Measurements from ENCODE around the gene DDX41.

Gene DDX41

DNA sequence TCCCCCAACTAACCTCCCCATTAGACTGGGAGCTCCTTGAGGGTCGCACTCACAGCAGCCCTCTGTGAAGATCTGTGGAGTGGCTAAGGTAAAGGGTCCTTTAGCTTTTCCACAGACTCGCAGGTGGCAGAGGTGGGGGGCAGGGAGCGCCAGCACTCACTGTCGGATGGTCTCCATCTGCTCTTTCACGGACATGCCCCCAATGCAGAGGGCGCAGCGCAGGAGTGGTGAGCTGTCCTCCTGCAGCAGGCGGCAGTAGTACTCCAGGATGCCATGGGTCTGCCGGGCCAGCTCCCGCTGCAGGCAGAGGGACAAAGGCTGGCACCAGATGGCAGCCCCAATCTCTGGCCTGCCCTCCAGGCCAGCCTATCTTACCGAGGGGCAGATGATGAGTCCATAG, 2.2 kb downstream of the DDX41 start:
- H4K20me1 ChIP-seq (ENCODE audit: insufficient read depth): no peaks in the 10 kb centered on the region
- H2AFZ ChIP-seq (ENCODE audit: low read depth): no peak overlapping the region
- H3K79me2 ChIP-seq (ENCODE audit: insufficient read depth, low read depth): 0 out of 2 replicates have a peak, but pooled peaks cover 8% of the 10 kb centered on the region
- H3K4me1 ChIP-seq (ENCODE audit: low read depth, poor library complexity, severe bottlenecking): peaks cover 3% of the 10 kb centered on the region
- H3K9ac ChIP-seq: no peak overlapping the region
- no peaks in the 10 kb centered on the region for H3K27me3 ChIP-seq (ENCODE audit: insufficient read depth, low read depth)
- H3K4me2 ChIP-seq: no peak overlapping the region
- H3K4me3 ChIP-seq (IDR thresholded peaks at IDR 0.05; ENCODE audit: insufficient read depth, low read depth, low read length): no peak overlapping the region
- H3K36me3 ChIP-seq (ENCODE audit: insufficient read depth): no peaks in the 10 kb centered on the region
- H3K27ac ChIP-seq: no peak overlapping the region
- TF ChIP-seq, protein P1, sequence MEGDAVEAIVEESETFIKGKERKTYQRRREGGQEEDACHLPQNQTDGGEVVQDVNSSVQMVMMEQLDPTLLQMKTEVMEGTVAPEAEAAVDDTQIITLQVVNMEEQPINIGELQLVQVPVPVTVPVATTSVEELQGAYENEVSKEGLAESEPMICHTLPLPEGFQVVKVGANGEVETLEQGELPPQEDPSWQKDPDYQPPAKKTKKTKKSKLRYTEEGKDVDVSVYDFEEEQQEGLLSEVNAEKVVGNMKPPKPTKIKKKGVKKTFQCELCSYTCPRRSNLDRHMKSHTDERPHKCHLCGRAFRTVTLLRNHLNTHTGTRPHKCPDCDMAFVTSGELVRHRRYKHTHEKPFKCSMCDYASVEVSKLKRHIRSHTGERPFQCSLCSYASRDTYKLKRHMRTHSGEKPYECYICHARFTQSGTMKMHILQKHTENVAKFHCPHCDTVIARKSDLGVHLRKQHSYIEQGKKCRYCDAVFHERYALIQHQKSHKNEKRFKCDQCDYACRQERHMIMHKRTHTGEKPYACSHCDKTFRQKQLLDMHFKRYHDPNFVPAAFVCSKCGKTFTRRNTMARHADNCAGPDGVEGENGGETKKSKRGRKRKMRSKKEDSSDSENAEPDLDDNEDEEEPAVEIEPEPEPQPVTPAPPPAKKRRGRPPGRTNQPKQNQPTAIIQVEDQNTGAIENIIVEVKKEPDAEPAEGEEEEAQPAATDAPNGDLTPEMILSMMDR (conservative IDR thresholded peaks at IDR 0.05; ENCODE audit: low read depth, low read length): no peak

DNA sequence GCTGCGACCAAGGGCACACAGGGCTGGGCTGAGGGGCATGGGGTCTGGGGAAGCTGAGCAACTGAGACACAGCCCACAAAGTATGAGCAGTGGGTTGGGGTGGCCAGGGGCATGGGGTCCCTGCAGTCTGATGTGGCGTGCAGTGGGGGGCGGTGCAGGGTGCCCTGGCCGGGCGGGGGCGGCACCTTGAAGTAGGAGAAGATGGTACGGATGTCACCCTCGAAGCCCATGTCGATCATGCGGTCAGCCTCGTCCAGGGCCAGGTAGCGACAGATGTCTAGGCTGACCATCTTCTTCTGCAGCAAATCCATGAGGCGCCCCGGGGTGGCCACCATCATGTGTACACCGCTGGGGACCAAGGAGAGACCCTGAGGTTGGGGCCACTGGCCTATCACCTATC, 3.3 kb downstream of the DDX41 start:
- H3K4me3 ChIP-seq (IDR thresholded peaks at IDR 0.05; ENCODE audit: insufficient read depth, low read depth, low read length): no peak overlapping the region
- H3K4me2 ChIP-seq: no peak overlapping the region
- H3K79me2 ChIP-seq (ENCODE audit: insufficient read depth, low read depth): 0 out of 2 replicates have a peak, but pooled peaks cover 8% of the 10 kb centered on the region
- H3K27me3 ChIP-seq (ENCODE audit: insufficient read depth, low read depth): no peaks in the 10 kb centered on the region
- H3K27ac ChIP-seq: no peak overlapping the region
- H4K20me1 ChIP-seq (ENCODE audit: insufficient read depth): no peaks in the 10 kb centered on the region
- no peak overlapping the region for H3K9ac ChIP-seq
- H3K36me3 ChIP-seq (ENCODE audit: insufficient read depth): no peaks in the 10 kb centered on the region
- H2AFZ ChIP-seq (ENCODE audit: low read depth): no peak overlapping the region
- TF ChIP-seq, protein P1 (conservative IDR thresholded peaks at IDR 0.05; ENCODE audit: low read depth, low read length): no peak
- H3K4me1 ChIP-seq (ENCODE audit: low read depth, poor library complexity, severe bottlenecking): no peaks in the 10 kb centered on the region

DNA sequence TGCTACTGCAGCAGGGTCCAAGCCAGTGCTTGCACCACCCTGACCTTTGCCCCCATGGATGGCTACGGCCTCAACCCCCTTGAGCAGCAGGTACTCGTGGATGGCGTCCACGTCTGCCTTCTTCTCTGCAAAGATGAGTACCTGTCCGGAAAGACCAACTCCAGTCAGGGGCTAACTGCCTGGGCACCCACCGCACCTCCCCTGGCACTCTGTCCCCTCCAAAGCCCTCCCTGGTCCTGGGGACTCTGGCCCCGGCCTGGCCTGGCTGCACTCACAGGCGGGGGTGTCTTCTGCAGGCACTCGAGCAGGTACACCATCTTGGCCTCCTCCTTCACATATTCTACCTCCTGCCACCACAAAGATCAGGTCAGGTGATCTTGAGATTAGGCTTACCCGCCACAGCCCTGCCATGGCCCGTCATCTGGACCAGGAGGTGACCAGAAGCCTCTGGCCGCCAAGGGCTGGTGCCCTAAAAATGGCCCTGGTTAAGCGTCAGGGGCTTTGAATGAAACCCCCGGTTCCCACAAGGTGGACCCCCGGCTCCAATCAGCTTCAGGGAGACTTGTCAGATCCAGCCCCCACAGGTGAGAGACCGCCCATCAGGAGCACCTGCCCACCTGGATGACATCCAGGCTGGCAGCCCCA, 3.9 kb downstream of the DDX41 start:
- no peaks in the 10 kb centered on the region for H4K20me1 ChIP-seq (ENCODE audit: insufficient read depth)
- TF ChIP-seq, protein P1 (conservative IDR thresholded peaks at IDR 0.05; ENCODE audit: low read depth, low read length): no peak
- H3K79me2 ChIP-seq (ENCODE audit: insufficient read depth, low read depth): 0 out of 2 replicates have a peak, but pooled peaks cover 8% of the 10 kb centered on the region
- H3K27me3 ChIP-seq (ENCODE audit: insufficient read depth, low read depth): no peaks in the 10 kb centered on the region
- no peak overlapping the region for H2AFZ ChIP-seq (ENCODE audit: low read depth)
- no peak overlapping the region for H3K27ac ChIP-seq
- no peak overlapping the region for H3K4me2 ChIP-seq
- H3K4me3 ChIP-seq (IDR thresholded peaks at IDR 0.05; ENCODE audit: insufficient read depth, low read depth, low read length): no peak overlapping the region
- no peaks in the 10 kb centered on the region for H3K4me1 ChIP-seq (ENCODE audit: low read depth, poor library complexity, severe bottlenecking)
- H3K36me3 ChIP-seq (ENCODE audit: insufficient read depth): no peaks in the 10 kb centered on the region
- no peak overlapping the region for H3K9ac ChIP-seq

DNA sequence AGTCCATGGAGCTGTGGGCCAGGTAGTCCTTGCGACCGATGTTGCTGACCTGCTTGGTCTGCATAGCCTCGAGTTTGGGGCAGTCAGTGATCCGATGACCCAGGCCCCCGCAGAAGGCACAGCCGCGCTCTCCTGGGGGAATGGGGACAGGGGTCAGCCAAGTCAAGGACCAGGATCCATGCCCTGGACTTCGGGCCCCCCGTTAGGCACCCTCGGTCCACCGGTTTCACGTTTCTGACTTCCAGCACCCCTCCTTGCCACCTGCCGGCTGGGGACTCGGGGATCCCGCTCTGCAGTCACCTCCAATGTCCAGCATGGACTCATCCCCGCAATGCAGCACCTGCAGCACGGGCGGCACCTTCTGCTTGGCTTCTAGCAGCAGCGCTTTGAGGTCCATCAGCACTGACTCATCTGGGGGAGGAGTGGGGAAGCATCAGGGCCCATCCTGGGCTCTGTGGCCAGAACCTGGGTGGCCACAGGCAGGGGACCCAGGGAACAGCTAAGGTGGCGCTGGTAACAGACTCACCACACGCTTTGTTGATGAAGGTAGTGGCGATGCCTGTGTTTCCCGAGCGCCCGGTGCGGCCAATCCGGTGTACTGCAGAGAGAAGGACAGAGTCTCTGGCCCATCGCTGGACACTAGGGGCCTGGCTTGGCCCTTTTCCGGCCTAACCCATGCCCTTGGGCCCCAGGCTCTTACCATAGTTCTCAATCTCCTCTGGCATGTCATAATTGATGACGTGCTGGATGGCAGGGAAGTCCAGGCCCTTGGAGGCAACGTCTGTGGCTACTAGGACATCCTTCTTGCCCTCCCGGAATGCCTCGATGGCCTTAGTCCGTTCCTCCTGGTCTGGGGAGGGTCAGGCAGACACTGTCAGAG, 4.7 kb downstream of the DDX41 start:
- no peaks in the 10 kb centered on the region for H3K4me1 ChIP-seq (ENCODE audit: low read depth, poor library complexity, severe bottlenecking)
- H3K36me3 ChIP-seq (ENCODE audit: insufficient read depth): no peaks in the 10 kb centered on the region
- no peaks in the 10 kb centered on the region for H3K27me3 ChIP-seq (ENCODE audit: insufficient read depth, low read depth)
- H3K4me3 ChIP-seq (IDR thresholded peaks at IDR 0.05; ENCODE audit: insufficient read depth, low read depth, low read length): no peak overlapping the region
- 0 out of 2 replicates have a peak, but pooled peaks cover 8% of the 10 kb centered on the region for H3K79me2 ChIP-seq (ENCODE audit: insufficient read depth, low read depth)
- H2AFZ ChIP-seq (ENCODE audit: low read depth): no peak overlapping the region
- H3K4me2 ChIP-seq: no peak overlapping the region
- no peak overlapping the region for H3K9ac ChIP-seq
- no peaks in the 10 kb centered on the region for H4K20me1 ChIP-seq (ENCODE audit: insufficient read depth)
- TF ChIP-seq, protein P1 (conservative IDR thresholded peaks at IDR 0.05; ENCODE audit: low read depth, low read length): no peak
- H3K27ac ChIP-seq: no peak overlapping the region
